Colonic mucosa (tissue), 4 donors: ENCODE results near the gene TJAP1. TPM values are rescaled to one million over a fixed set of nuclear protein-coding genes. Genes with fewer than 3 reads are reported as not detected.
"Not testable (repeated sequence)": the region's sequence is repeated elsewhere in the genome, so short reads cannot be mapped to it uniquely, and the experiment has no call there.

Experiments used
- DNase-seq: peaks from one replicate; pipeline ENCODE4 v3.0.0-alpha.2; 2020
- H3K27ac ChIP-seq: fragments of 200-600 bp; one replicate; pipeline ENCODE4 v1.8.0; 2021
- H3K27me3 ChIP-seq: fragments of 200-600 bp; one replicate; pipeline ENCODE4 v1.8.0; 2021
- H3K36me3 ChIP-seq: fragments of 200-600 bp; one replicate; pipeline ENCODE4 v1.8.0; 2021
- H3K4me1 ChIP-seq: fragments of 200-600 bp; one replicate; pipeline ENCODE4 v1.8.0; 2021; ENCODE audit warnings: mild to moderate bottlenecking
- H3K4me3 ChIP-seq: fragments of 200-600 bp; one replicate; pipeline ENCODE4 v1.8.0; 2021
- H3K9ac ChIP-seq, 2 donors: one replicate each; pipeline ENCODE4 v1.7.0; 2013; ENCODE audit warnings: control low read depth in 2 of 2, low read depth in 2 of 2, low read length in 2 of 2
- H3K9me3 ChIP-seq: fragments of 200-600 bp; one replicate; pipeline ENCODE4 v1.8.0; 2021
- CTCF ChIP-seq: fragments of 200-600 bp; IDR thresholded peaks from one replicate; pipeline ENCODE4 v1.8.0; 2022; ENCODE audit warnings: antibody characterized with exemption, mild to moderate bottlenecking
- intact Hi-C: fragments of 100-400 bp; cut with DNase I; formaldehyde crosslinking; loops from one replicate; pipeline ENCODE4 v1.14.1; 2022
- total RNA-seq, 2 donors: library from RNA; stranded (reverse); fragmentation: NEBNext Ultra II Directional in 1 of 2; extraction: Animal tissue kit (Norgen Biotek cat#: 25700) in 1 of 2; gene quantifications; one replicate each; pipeline ENCODE4 v1.2.1, GENCODE V29; 2021
- donor health status: healthy.
- donor health status: DM: no; HTN: no; CAD: no.
- donor health status: DM: no; HTN: no; CAD: no.

TJAP1 gene
- total RNA-seq, 2 donors from 2014 or later = 18.6 to 26.4 TPM

GRCh38 chr6:43453831-43454230 is 23.5 kb upstream of the TJAP1 start:
- H3K4me3 ChIP-seq = no peak overlapping the region
- no peaks in the 10 kb centered on the region for H3K9me3 ChIP-seq
- peaks cover 13% of the 10 kb centered on the region for H3K27me3 ChIP-seq
- intact Hi-C loops = loop anchor here (2.0 kb wide), 1 partner anchor 53 kb away; no protein-coding TSS in a partner anchor
- H3K9ac ChIP-seq = no peak overlapping the region
- no peak for DNase-seq
- no peaks in the 10 kb centered on the region for H3K36me3 ChIP-seq
- no peak for TF ChIP-seq CTCF
- H3K4me1 ChIP-seq = peaks cover 5% of the 10 kb centered on the region
- H3K27ac ChIP-seq = no peak overlapping the region

GRCh38 chr6:43454290-43454695 is 23.1 kb upstream of the TJAP1 start:
- peak; percentile 91 for TF ChIP-seq CTCF
- intact Hi-C loops = loop anchor here (2.0 kb wide), 1 partner anchor 53 kb away; no protein-coding TSS in a partner anchor
- no peaks in the 10 kb centered on the region for H3K9me3 ChIP-seq
- H3K4me3 ChIP-seq = peak overlapping the region; percentile 50
- no peak for DNase-seq
- H3K36me3 ChIP-seq = no peaks in the 10 kb centered on the region
- no peak overlapping the region for H3K27ac ChIP-seq
- H3K9ac ChIP-seq = peak overlapping the region in 1 of 2 donors; percentile 56
- peaks cover 5% of the 10 kb centered on the region for H3K4me1 ChIP-seq
- peaks cover 13% of the 10 kb centered on the region for H3K27me3 ChIP-seq

GRCh38 chr6:43454696-43455530 is 22.5 kb upstream of the TJAP1 start:
- peaks cover 5% of the 10 kb centered on the region for H3K4me1 ChIP-seq
- H3K9ac ChIP-seq = peak overlapping the region in 1 of 2 donors; percentile 56
- no peak for TF ChIP-seq CTCF
- H3K36me3 ChIP-seq = no peaks in the 10 kb centered on the region
- peaks cover 13% of the 10 kb centered on the region for H3K27me3 ChIP-seq
- H3K27ac ChIP-seq = no peak overlapping the region
- intact Hi-C loops = loop anchor here (2.0 kb wide), 1 partner anchor 52 kb away; no protein-coding TSS in a partner anchor
- H3K9me3 ChIP-seq = no peaks in the 10 kb centered on the region
- peak; percentile 88 for DNase-seq
- H3K4me3 ChIP-seq = peak overlapping the region; percentile 50

- peak; percentile 34 for DNase-seq
- Histone ChIP-seq H3K9ac (peak within 1 kb of the TSS in 1 of 2 donors; percentile 56), H3K9me3 (no peaks in the 10 kb centered on the region), H3K4me1 (peaks cover 5% of the 10 kb centered on the region), H3K4me3 (peak within 1 kb of the TSS; percentile 50), H3K36me3 (no peaks in the 10 kb centered on the region), H3K27me3 (peaks cover 13% of the 10 kb centered on the region), H3K27ac (no peak within 1 kb of the TSS)
- TF ChIP-seq CTCF = no peak
- intact Hi-C loops = loop anchor here (2.0 kb wide), 1 partner anchor 51 kb away; no protein-coding TSS in a partner anchor
Measured at GRCh38 chr6:43455531-43456428, 21.6 kb upstream of the TJAP1 start, which contains the start of gene DLK2. Gene DLK2, minus strand, starts transcription at chr6:43455548. Its CDS starts 723 bp downstream, at chr6:43454825.

GRCh38 chr6:43457643-43458042 is 19.7 kb upstream of the TJAP1 start:
- Histone ChIP-seq H3K9ac (no peak overlapping the region), H3K4me3 (no peak overlapping the region), H3K27me3 (peaks cover 13% of the 10 kb centered on the region), H3K36me3 (no peaks in the 10 kb centered on the region), H3K4me1 (peaks cover 5% of the 10 kb centered on the region), H3K9me3 (no peaks in the 10 kb centered on the region), H3K27ac (no peak overlapping the region)
- intact Hi-C loops = no loop called here
- DNase-seq = no peak
- TF ChIP-seq CTCF = no peak

GRCh38 chr6:43458154-43458553 is 19.2 kb upstream of the TJAP1 start:
- intact Hi-C loops, H3K4me1 ChIP-seq, H3K36me3 ChIP-seq, DNase-seq, H3K4me3 ChIP-seq, H3K9me3 ChIP-seq, H3K9ac ChIP-seq, H3K27ac ChIP-seq: not testable (repeated sequence)
- peaks cover 13% of the 10 kb centered on the region for H3K27me3 ChIP-seq
